ENCODE data around the gene FLOT1. TPM values are rescaled to one million over a fixed set of nuclear protein-coding genes. Genes with fewer than 3 reads are reported as not detected.

Gene FLOT1
- total and polyA plus RNA-seq, 2 of the 13 experiments (the other 11 are each of a cell fraction or from before 2014, with no cell fraction given), result 82.3 to 130 TPM

DNA sequence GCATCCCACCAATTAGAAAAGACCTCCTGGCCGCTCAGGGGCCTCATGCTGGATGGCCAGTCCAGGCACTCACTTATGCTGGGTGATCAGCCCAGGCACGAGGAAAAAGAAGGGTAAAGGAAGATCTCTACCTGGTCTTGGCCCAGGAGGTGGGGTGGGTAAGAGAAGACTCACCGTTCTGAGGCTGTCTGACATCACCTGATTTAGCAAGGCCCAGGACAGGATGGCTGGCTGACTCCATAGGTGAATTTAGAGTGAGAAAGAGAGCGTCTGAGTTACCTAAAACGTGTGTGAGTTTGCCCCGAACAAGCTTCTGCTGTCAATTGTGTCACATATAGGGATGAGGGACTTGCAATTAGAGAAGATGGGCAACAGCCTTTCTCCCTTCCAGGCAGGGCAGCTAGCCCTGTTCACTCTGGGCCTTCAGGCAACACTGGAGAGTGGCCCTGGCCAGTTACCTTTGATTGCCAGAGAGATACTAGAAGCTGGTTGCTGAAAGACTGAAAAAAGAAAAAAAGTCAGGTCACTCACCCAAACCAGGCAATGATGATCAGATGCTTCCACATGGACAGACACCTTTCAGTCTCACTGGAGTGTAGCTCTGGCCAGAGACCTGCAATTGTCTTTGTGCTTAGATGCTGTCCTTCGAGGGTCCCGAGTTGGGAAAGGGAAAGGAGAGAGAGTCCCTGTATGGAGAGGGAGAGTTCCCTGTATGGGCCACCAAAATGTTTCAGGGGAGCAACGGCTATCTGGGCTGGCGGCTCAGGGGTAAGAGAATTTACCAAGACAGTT lies 37.6 kb upstream of the FLOT1 start:
- Histone ChIP-seq H3K36me3 (replicated peaks in 1 of 2; ENCODE audit: control insufficient read depth in 1 of 2, insufficient read depth in 2 of 2, low read length in 2 of 2) (no peaks in the 10 kb centered on the region), H3K9me3 (ENCODE audit: low read length) (no peaks in the 10 kb centered on the region), H4K20me1 (ENCODE audit: insufficient read depth, low read length) (no peaks in the 10 kb centered on the region), H3K4me1 (ENCODE audit: insufficient read depth, low read length) (peaks cover 86% of the 10 kb centered on the region), H3K27me3 (ENCODE audit: control insufficient read depth in 1 of 2, insufficient read depth in 2 of 2, low read length in 2 of 2) (no peaks in the 10 kb centered on the region), H3K79me2 (ENCODE audit: insufficient read depth, low read length) (no peaks in the 10 kb centered on the region), H2AFZ (ENCODE audit: low read length) (no peak overlapping the region), H3K4me2 (ENCODE audit: low read depth, low read length) (no peak overlapping the region), H3K9ac (ENCODE audit: insufficient read depth, low read depth, low read length) (no peak overlapping the region), H3K27ac (ENCODE audit: extremely low read length, insufficient read depth, low read length) (peak overlapping the region; percentile 83), H3K4me3 (replicated peaks in 1 of 3; ENCODE audit: insufficient read depth in 1 of 3, low read depth in 2 of 3, low read length in 3 of 3) (no peak overlapping the region)
- intact Hi-C loops (cut with micrococcal nuclease; ENCODE audit: unreplicated experiment), result no loop called here
- ChIA-PET POLR2A (interaction anchor here (1.8 to 9.4 kb wide), 2 partner anchors 12 to 36 kb away, joined by 4 to 305 read pairs; partner anchors contain the start of gene IER3), CTCF (ENCODE audit: low intra/inter-chr PET ratio, low total read pairs) (no interaction called here)
- TF ChIP-seq ZBTB38 (CRISPR knock-in tag; IDR thresholded peaks at IDR 0.05) (peak; percentile 6; the same call in 1 of the 2 replicates), TSC22D2 (CRISPR knock-in tag; IDR thresholded peaks at IDR 0.05; ENCODE audit: borderline replicate concordance) (no peak), MZF1 (CRISPR knock-in tag; IDR thresholded peaks at IDR 0.05; ENCODE audit: borderline replicate concordance) (0 out of 2 replicates have a peak, but pooled peaks have one; percentile 18), MTA3 (CRISPR knock-in tag; IDR thresholded peaks at IDR 0.05) (no peak), ZNF768 (CRISPR knock-in tag; IDR thresholded peaks at IDR 0.05) (no peak), PHB2 (IDR thresholded peaks at IDR 0.05; ENCODE audit: partially characterized antibody) (no peak), REPIN1 (CRISPR knock-in tag; IDR thresholded peaks at IDR 0.05; ENCODE audit: borderline replicate concordance, low read depth) (no peak)
- no peak for DNase-seq (ENCODE audit: low spot score)
- 96% methylated on average over 10 of the region's 10 CpGs for WGBS (ENCODE audit: low lambda C conversion rate)
- in situ Hi-C loops (cut with HindIII; ENCODE audit: extremely low pct_ligation_motif_present, low pct_unique_long_range_greater_than_20kb), result no loop called here
- no peak for FAIRE-seq
- no peak for ATAC-seq
- BruUV-seq (replicated peaks), result no TSS peak

DNA sequence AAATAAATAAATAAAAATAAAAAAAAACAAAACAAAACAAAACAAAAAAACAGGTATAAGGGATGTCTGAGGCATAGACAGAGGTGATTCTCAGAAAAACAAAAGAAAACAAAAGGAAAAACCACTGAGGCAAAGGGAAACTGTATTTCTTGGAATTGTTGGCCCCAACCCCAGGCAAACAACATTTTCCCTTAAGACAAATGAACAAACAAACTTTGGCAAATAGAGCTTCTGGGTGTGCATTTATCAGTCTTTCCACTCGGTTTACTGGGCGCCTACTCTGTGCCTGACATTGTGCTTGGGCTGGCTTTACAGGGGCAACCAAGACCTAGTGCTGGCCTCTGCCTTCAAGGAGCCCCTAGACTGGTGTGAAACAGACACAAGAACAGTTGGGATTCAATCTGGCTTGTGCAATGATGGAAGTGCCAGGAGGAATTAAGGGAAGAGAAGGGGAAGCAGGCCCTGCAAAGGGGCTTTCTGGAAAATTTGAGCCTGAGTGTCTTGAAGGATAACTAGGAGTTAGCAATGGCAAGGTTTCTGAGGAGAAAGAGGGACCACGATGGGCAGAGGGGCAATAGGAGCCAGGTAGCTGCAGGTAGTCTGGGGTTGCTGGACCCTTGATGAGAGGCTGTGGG lies 35.6 kb upstream of the FLOT1 start:
- in situ Hi-C loops (cut with HindIII; ENCODE audit: extremely low pct_ligation_motif_present, low pct_unique_long_range_greater_than_20kb), result no loop called here
- no TSS peak for BruUV-seq (replicated peaks)
- Histone ChIP-seq H3K9me3 (ENCODE audit: low read length) (no peaks in the 10 kb centered on the region), H4K20me1 (ENCODE audit: insufficient read depth, low read length) (no peaks in the 10 kb centered on the region), H3K9ac (ENCODE audit: insufficient read depth, low read depth, low read length) (no peak overlapping the region), H3K79me2 (ENCODE audit: insufficient read depth, low read length) (no peaks in the 10 kb centered on the region), H3K4me1 (ENCODE audit: insufficient read depth, low read length) (peaks cover 79% of the 10 kb centered on the region), H3K4me3 (replicated peaks in 1 of 3; ENCODE audit: insufficient read depth in 1 of 3, low read depth in 2 of 3, low read length in 3 of 3) (no peak overlapping the region), H3K27me3 (ENCODE audit: control insufficient read depth in 1 of 2, insufficient read depth in 2 of 2, low read length in 2 of 2) (no peaks in the 10 kb centered on the region), H3K4me2 (ENCODE audit: low read depth, low read length) (no peak overlapping the region), H3K27ac (ENCODE audit: extremely low read length, insufficient read depth, low read length) (no peak overlapping the region), H3K36me3 (replicated peaks in 1 of 2; ENCODE audit: control insufficient read depth in 1 of 2, insufficient read depth in 2 of 2, low read length in 2 of 2) (no peaks in the 10 kb centered on the region), H2AFZ (ENCODE audit: low read length) (no peak overlapping the region)
- no peak for ATAC-seq
- ChIA-PET POLR2A (interaction anchor here (0.9 to 9.4 kb wide), 4 partner anchors 10 to 34 kb away, joined by 3 to 305 read pairs (median 10); partner anchors contain the start of gene IER3), CTCF (ENCODE audit: low intra/inter-chr PET ratio, low total read pairs) (no interaction called here)
- FAIRE-seq, result no peak
- no peak for DNase-seq (ENCODE audit: low spot score)
- TF ChIP-seq SIX1 (CRISPR knock-in tag; IDR thresholded peaks at IDR 0.05; ENCODE audit: borderline replicate concordance) (no peak), TBX2 (CRISPR knock-in tag; IDR thresholded peaks at IDR 0.05; ENCODE audit: borderline replicate concordance) (peak; percentile 18; the same call in 1 of the 2 replicates), POGZ (CRISPR knock-in tag; IDR thresholded peaks at IDR 0.05) (no peak), RAD51 (IDR thresholded peaks at IDR 0.05; ENCODE audit: borderline replicate concordance) (0 out of 2 replicates have a peak, but pooled peaks have one; percentile 10)
- intact Hi-C loops (cut with micrococcal nuclease; ENCODE audit: unreplicated experiment), result no loop called here
- 81% methylated on average over 3 of the region's 3 CpGs for WGBS (ENCODE audit: low lambda C conversion rate)
